GM18909 (cell line): ENCODE measurements around the gene MYO16.

Experiments
- ATAC-seq: cut with Tn5 transposase; IDR thresholded peaks from one replicate; pipeline ENCODE4 v1.9.1; 2021; ENCODE audit warnings: mild to moderate bottlenecking; ENCODE audit not compliant: unreplicated experiment, poor library complexity

MYO16 gene

DNA sequence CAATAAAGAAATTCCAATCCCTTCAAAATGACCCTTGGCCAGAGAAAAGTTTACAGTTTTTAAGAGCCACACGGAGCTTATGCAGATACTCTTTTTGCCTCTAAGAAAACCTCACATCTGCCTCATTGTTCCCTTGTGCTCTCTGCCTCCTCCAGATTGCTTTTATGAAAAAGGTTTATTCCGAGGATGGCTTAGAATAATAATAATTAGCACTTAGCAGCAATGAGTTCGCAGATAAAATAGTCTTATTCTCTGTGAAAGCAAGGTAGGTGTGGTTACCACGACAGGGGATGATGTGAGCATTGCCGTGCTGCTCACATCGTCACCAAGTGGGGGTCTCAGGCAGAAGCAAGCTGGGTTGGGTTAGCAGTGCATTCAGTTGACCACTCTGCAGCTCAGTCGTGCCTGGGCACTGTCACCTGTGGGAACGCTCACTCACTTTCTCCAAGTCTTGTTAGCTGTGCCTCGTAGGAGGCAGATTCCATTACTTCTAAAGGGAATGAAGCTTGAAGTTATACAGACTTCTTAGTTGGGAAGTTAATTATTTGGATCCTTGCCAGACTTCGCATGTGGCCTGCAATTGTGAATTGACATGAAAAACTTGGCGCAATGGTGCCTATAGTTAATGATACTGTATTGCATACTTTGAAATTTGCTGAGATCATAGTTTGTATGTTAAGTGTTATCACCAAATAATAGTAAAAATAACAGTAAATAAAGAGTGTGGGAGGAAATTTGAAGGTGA is 157.2 kb downstream of the MYO16 start:
- ATAC-seq, result no peak

DNA sequence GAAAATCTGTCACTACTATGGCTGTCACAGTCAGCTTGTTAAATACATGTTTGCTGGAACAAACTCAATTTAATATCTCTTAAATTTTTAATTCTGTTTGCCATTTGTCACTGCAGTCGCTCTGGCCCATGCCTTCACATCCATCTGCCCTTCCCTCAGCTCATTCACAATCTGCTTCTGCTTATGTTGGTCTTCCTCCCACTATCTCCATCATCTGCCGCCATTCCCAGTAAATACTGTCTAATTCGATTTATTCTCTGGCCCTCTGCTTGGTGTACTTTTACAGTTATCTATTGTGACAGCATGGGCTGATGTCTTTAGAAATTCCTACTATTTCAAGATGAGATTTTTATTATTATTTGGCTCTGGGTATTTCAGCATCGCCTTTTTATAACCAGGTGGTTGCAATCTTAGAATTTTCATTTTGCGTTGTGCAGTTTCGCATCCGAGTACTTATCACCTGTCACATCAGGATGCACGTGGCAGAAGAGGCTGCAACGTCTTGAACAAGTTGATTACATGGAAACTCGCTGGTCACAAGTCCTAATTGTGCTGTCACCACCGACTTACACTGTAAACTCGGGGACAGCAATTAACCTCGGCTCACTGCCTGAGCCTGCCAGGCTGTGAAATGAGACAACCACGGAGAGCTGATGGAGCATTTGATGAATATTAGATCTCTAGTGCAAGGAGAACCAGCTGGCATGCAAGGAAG is 158.4 kb downstream of the MYO16 start:
- ATAC-seq, result no peak

DNA sequence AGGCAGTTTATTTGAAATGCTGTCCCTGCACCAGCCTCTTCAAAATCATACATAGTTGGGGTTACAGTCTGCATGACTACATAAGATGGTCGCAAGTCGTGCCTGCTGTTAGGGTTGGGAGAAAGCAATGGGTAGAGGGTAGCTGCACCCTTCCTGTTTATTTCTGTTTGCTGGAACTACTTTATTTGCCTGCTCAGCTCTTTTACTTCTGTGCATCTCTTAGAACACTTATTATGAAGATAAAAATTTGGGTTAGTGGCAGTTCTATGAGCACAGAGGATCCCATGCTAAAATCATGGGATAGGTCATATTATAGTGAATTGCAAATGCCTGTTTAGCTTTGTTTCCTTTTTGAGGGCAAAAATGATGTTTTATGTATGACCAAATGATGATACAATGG is 160.1 kb downstream of the MYO16 start:
- no peak for ATAC-seq

DNA sequence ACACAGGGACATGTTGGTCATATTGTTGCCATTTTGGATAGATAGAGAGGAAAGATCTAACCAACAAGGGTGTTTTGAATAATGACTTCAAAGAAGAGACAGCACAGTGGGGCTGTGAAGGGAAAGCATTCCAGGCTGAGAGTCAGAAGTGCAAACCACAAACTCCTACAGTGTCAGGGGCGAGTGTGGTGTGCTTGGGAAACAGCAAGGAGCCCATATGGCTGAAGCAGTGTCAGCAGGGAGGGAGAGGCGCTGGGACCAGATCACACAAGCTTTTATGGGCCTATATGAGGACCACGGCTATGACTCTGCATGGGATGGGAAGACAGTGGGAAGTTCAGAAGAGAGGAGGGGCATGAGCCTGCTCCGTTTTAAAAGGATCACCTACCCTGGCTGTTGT is 166.4 kb downstream of the MYO16 start:
- no peak for ATAC-seq

DNA sequence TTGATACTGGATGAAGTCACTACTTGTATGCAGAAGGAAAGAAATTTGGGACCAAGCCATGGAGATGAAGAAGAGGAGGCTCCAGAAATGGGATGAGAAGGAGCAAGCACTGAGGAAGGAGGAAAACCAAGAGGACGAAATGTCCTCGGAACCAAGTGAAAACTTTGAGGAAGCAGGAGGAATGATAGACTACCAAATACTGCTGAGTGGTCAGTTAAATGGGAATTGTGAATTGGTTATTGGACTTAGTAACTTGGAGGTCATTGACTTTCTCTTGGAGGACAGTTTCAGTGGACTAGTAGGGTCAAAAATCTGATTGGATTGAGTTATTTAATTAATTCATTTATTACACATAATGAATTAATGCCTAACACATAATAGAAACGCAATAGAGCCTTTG is 167.9 kb downstream of the MYO16 start:
- ATAC-seq, result no peak

DNA sequence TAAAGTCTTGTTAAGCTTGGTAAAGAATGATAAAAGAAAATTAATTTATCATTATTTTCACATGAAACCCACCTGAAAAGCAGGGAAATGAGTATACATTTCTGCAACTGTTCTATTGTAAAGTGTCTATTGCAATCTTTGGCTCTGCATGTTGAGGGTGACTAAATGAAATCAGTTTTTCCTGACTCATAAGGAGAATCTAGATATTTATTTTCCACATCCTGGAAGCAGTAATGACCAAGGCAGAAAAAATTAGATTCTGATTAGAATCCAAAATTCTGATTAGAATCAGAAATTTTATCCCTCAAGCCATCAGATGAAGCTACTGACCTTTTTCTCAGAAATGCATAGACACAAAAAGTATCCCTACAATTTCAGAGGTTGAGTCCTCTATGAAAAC is 178.4 kb downstream of the MYO16 start:
- no peak for ATAC-seq

DNA sequence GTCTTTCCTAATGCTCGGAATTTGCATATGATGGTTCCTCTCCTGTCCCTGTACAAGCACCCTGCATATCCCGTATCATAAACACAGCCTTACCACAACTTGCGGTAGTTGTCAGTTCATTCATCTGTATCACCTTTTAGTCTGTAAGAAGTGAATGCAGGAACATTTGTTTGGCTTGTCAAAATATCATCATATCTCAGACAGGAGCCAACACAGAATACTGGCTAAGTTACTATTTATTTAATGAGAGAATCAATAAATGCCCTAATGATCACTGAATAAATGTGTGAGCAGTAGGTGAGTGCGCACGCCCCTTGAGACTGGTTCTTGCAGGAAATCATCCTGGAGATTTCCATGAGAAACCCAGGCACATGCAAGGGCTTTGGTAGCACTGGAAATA is 182.8 kb downstream of the MYO16 start:
- no peak for ATAC-seq

DNA sequence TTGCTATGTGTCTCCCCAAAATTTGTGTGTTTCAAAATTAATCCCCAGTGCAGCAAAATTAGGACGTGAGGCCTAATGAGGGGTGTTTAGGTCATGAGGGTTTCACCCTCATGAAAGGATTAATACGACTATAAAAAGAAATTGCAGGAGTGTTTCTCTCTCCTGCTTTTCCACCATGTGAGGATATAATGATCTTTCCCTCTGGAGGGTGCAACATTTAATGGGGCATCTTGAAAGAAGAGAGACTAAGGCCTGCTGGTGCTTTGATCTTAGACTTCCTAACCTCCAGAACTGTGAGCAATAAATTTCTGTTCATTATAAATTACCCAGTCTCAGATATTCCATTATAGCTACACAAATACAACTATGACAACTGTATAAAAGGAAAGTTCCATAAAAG is 183.2 kb downstream of the MYO16 start:
- ATAC-seq, result no peak

DNA sequence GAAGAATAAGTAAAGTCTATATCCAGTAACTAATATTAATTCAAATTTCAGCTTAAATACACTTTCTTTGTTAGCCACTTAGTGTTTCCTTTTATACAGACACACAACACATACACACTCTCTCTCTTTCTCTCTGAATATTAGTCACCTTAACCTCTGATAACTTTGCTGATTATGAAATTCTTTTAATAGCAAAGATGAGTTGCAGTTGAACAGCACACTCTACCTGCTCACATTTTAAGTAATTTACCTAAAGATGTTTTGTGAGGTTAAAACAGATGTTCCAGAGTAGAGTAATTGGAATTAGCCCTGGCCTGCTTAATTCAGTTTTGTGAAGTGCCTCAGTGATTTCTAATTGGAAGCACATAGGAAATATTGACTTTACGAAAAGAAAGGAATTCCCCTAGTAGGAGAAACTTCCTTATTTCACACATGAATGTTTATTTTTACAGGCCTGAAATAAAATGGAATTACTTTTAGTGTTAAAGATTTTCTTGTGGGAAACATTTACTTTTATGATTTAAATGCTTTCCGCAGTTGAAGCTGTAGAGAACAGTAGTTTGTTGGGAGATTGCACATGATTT is 184.3 kb downstream of the MYO16 start:
- ATAC-seq, result no peak

DNA sequence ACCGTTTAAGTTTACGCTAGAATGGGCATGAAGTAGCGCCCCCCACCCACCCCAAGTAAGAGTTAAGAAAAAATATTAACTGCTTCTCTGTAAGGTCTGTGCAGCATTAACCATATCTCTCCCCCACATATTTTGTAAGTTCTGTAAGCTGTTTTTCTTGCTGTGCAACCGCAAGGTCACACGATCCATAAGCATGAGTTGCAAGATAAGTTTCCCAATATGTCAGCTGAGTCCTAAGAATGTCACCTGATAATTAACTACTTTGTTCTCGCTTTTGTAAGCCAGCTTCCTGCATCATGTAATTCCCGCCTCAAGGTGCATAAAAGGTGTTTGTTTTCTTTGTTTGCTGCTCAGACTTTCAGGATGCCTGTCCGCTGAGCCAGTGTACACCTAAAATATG is 187.0 kb downstream of the MYO16 start:
- no peak for ATAC-seq

DNA sequence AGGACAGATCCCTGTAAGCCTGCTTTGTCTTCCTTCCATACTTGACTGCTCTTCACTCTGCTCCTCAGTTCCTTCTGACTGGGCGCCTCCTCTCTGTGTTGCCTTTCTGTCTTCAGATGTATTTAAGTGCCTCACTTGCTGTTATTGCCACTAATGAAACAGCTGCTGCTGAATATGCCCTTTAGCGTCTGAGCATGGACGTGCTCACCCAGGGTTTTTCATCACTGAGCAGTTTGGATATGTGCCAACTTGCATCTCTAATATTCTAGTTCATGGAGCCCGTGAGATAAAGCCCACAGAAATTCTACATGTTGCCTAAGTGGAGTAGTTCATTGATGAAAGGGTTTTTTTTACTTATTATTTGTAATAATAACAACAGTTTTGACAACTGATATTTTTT is 198.2 kb downstream of the MYO16 start:
- ATAC-seq, result no peak

DNA sequence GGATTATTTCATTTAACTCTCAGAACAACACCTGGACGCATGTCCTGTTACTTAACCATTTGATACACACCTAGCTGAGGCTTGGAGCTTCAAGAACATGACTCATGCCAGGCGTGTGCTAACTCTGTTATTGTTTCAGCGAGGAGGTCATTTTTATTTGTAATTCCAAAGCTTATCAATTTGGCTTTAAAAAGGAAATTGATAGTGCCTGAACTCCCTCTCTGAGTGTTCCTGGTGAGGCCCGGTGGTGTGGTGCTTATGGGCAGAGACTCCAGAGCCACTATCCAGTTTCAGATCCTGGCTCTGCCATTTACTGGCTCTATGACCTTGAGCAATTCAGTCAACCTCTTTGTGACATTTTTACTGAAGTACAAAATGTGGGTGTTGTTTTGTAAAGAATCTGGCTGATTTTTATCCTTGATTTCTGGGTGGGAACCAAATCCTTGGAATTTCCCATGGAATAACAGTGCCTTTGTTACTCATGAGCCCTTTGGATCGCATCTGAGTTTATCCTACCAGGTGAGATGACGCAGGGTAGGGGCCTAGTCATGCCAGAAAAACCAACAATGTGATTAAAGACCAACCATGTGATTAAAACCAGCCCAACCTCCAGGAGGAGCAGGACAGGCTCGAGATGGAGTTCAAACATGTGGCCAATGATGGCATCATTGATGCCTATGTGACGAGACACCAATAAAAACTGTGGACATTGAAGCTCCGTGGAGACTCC is 198.8 kb downstream of the MYO16 start:
- ATAC-seq, result no peak

DNA sequence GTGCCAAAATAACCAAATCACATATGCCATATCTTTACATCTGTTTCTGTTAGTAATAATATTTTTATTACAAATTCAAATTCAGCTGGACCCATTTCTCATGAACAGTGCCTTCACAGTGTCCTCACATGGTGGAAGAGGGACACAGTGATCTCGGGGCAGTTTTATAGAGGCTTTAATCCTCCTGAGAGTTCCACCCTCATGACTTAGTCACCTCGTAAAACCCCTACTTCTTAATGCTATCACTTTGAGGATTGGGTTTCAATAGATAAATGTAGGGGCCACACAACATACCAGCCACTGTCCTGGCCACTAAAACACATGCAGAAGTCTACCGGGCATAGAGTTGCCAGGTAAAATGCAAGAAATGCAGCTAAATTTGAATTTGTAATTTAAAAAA is 201.5 kb downstream of the MYO16 start:
- ATAC-seq, result no peak

DNA sequence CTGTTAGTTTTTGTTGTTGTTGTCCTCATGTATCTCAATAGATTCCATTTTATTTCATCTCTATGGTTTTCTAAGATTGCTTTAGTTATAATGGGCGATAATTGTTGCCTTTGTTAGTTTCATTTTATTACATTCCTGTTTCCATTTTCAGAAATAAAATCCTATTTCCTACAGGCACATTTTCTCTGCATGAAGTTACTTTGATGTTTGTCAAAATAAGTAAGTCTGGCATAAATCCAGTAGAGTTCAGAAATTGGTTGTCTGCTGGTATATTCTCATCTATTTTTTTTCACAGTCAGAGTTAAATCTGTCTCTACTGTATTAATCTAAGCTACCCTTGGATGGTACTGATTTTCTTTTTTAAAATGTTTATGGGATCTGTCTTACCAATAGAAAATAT is 204.1 kb downstream of the MYO16 start:
- ATAC-seq, result no peak

DNA sequence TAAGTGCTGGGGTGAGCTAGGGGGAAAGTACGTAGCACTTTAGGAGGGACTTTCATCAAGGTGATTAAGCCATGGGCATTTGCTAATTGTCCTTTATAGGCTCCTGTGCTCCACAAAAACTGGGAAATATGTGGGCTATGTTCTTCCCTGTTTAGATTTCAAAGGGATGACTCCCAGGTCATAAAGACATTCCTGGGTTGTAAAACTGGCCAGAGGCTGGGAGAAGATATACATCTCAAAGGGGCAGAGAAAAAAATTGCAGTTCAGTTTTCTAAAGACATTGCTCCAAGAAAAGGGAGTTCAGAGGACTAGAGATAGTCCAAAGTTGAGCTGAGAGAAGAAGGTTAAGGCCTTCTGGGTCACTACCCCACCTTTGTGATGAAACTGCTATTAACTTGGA is 204.8 kb downstream of the MYO16 start:
- no peak for ATAC-seq

DNA sequence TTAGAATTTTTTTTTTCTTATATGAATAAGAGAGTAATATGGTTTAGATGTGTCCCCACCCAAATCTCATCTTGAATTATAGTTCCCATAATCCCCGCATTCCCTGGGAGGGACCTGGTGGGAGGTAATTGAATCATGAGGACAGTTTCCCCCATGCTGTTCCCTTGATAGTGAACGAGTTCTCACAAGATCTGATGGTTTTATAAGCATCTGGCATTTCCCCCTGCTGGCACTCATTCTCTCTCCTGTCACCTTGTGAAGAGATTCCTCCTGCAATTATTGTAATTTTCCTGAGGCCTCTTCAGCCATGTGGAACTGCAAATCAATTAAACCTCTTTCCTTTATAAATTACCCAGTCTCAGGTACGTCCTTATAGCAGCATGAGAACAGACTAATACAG is 205.7 kb downstream of the MYO16 start:
- ATAC-seq, result no peak

DNA sequence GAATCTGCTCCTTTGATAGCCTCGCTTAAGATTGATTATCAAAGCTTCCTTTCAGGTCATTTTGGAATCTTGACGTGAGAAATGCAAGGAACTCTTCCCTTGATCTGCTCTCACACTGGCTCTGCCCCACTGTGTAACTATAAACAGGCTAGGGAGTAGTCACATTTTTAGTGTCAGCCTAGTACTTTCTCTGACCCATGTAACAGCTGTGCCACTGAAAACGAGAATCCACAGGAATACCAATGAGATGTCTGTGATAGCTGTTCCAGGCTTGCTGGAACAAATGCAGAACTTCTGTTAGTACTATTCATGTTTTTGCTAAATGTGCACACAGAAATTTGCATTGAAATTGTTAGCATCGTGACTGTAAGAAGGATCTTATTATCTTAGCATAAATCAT is 221.3 kb downstream of the MYO16 start:
- no peak for ATAC-seq

DNA sequence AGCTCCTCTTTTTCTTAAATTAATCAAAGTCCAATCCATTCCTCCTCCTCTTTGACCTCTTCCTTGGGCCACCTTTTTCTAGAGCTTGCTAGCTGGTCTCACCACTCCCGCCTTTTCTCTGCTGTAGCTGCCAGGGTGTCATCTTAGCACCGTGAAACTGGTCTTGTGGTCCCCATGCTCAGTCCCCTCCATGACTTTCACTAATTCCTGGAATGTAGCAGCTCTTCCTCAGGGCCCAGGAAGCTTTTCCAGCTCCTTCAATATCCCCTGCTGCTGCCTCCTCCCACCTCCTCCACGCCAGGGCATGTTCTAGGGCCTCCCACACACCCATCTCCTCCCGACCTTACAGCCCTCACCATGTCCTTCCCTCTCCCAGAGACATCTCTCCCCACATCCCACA is 222.2 kb downstream of the MYO16 start:
- ATAC-seq, result no peak

DNA sequence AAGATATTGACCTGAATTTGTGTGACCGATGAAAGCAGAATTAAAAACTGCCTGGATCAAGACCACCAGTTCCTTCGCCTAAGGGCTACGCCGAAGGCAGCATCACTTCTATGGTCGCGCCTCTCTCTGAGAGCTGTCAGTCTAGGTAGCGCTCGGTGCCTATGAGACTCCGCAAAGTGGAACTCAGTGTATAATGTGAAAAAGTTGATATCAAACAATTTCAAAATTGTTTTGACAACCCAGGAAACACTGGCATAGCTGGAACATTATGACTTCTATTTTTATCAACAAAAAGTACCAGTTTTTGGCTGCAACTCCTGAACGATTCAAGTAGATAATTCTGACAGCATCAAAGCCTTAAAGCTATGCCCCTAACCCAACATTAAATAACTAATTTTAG is 223.6 kb downstream of the MYO16 start:
- no peak for ATAC-seq

DNA sequence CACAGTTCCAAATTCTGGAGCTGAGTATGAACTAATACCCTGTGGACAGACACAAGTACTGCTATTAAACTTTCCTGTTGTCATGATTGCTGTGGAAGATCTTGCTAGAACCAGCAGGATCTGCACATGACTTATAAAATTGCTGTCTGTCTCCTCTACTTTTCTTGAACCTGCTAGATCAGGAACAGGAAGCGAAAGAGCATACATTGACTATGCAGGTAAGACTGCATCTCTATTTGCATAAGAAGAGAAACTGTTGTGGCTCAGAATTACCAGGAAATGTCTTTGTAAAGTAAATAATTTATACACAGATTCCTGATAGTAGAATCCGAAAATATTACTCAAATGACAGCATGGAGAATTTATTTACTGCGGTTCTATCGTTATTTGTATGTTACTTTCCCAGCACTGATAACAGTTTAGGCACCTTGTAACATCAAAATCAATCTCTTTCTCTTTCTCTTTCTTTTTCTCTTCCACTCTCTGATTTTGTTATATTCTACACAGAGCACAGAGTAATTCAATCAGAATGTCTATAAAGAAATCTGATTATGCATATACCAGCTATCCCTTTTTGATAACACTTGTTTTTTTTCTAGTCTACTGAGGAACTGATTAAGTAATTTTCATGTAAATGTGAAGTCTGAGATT is 226.5 kb downstream of the MYO16 start:
- ATAC-seq, result peak; percentile 83

DNA sequence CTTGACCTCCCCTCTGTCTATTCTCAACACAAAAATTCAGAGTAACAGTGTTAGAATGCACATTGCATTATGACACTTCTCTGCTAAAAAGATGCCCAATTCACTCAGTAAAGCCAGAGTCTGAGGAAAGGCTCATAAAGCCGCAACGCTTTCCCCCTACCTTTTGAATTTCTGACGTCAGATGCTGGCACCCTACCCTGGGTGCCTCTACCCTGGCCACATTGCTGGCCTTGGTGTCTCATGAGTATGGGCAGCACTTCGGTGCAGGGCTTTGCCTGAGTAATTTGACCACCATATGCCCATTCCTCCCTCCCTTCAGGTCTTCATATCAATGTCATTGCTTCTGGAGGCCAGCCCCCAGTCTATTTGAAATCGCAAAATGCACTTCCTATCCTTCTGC is 229.3 kb downstream of the MYO16 start:
- ATAC-seq, result no peak
